GM18505 (cell line): Measurements from ENCODE around the gene TPRA1.
"Not testable (repeated sequence)": the region's sequence is repeated elsewhere in the genome, so short reads cannot be mapped to it uniquely, and the experiment has no call there.

Source experiments
- ATAC-seq: cut with Tn5 transposase; IDR thresholded peaks from one replicate; pipeline ENCODE4 v1.9.1; 2021; ENCODE audit not compliant: unreplicated experiment
- POLR2A ChIP-seq: IDR thresholded peaks from 4 replicates; pipeline ENCODE4 v1.6.1; 2011; ENCODE audit warnings: borderline replicate concordance; ENCODE audit not compliant: insufficient read depth, insufficient read length; ENCODE audit errors: extremely low read depth

Gene TPRA1

DNA sequence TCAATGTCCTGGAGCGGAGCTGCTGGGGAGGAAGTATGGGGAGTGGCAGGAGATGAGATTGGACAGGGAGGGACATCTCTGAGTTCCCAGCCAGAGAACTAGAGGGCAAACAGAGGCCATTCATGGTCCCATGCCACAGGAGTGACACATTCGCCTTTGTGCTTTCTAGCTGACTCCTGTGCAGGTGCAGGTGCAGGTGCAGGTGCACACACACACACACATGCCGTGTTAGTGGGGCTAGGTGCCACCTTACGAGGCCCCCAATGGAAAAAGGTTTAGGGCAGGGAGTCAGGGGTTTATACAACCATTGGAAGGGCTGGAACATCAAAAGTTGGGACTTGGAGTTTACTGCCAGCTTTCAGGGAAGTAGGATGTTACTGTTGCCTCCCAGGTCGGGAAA, 52.0 kb downstream of the TPRA1 start:
- no peak for ATAC-seq
- no peak for TF ChIP-seq POLR2A

DNA sequence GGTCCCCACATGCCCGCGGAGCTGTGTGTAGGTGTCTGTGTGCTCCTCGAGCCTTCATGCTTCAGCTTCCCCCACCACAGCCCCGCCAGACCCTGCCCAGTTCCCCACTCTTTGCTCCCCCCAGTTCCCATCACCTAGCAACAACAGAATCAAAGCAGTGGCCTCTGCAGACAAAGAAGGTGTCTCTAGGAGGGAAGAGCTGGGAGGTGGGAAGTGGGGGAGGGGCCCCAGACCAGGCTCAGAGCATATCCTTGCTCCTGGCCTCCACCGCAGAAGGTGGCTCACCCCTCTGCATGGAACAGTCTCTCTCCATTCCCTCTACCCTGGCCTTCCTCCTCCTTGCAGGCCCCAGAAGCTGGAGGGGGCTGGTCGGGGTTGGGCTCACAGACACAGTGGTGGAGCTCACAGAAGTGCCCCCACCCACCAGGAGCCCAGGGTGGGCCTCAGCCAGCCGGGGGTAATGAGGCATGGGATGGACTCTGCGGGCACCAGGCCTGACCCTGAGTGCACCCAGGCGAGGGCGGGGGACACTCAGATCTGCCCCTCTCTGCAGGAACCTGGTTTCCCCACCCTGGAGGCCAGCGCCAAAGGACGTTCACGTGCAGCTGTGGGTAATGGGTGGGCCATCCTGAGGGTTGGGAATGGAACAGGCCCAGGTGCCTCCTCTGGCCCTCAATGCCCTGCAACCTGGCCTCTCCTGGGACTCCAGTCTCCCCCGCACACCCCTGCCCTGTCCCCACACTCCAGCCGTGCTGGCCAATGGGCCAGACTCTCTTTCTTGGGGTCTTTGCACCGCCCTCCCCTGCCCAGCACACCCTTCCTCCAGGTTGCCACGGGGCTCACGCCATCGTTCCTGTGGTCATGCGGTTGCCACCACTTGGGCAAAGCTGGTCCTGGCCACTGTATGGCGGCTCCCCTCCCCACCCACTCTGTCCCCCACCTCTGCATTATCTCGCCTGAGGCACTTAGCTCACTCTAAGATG, 53.4 kb downstream of the TPRA1 start:
- no peak for ATAC-seq
- no peak for TF ChIP-seq POLR2A

DNA sequence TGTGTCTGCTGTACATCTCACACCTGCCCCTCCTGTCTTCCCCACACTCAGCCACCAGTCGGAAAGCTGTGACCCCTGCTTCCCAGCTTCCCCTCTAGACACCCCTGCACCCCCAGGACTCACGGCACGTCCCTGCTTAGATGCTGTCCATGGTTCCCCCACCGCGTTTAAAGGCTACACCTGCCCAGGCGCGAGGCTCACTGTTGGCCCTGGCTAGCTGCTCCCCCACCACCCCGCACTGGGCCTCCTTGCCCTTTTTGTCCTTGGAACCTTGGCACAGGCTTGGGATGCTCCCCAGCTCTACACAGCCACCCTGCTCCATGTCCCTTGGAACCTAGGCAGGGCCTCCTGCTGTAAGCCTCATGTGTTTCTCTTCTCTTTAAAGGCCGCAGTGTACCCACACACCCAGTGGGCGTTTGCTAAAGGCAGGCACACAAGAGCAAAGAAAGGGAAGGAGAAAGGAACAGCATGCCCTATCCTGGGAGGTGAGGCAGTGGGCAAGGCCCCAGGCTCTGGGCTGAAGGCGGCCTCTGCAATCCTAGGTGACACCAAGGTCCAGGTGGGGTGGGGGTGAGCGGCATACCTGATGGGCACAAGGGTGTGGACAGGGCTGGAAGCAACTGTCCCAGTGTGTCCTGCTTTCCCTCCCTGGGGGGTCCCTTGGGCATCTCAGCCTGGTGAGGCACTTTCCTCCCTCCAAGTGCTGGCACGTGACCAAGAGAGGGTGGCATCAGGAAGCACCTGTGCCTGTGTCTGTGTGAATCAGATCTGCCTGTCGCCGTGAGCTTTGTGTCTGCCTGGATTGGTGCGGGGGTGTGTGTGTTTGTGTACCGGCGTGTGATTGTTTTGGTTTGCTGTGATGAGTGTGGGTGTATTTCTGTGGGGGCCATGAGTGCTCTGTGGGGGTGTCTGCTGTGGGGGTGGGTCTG, 54.4 kb downstream of the TPRA1 start:
- no peak for ATAC-seq
- no peak for TF ChIP-seq POLR2A

DNA sequence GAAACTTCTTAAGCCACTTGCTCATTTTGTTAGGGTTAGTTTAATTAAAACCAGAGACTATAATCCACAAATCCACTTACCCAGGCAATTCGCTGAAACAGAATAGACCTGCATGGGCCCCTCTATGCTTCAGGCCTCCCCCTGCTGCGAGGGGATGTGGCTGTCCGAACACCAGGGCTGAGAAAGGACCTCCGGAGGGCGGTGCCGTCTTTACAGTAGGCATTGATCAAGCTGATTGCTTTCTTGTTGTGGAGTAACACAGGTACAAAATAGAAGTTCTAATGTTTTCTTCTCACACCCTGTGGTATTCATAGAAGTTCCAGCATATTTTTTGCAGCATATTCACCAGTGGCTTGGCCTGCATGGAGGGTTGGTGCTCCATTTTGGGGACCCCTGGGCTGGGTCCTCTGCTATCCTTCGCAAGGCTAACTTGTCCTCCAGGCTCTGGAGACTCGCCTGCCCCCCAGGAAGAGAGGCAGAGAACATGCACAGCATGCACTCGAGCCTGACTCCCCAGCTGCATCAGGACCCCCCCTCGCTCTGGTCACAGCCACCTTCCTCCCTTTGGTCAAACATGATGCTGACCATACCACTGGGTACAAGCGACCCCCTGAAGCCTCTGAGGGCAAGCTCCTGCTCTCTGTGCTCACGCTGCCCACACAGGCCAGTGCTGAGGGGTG, 55.3 kb downstream of the TPRA1 start:
- no peak for ATAC-seq
- TF ChIP-seq POLR2A, result no peak

DNA sequence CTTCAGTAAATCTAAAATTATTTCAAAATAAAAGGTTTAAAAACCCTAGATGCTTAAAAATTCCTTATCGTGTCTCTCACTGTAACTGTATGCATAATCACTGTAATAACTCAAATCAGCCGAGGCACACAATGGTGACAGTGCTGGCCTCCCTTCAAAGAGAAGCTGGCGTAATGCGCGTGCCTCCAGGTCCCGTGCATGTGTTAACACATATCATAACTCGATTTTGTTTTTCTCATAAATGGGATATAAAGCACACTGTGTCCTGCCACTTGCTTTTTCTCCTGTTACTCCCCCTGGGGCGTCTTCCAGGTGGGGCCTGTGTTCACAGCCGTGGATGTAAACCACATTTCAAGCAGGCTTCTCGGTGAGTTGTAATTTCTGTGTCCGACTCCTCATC, 56.0 kb downstream of the TPRA1 start:
- TF ChIP-seq POLR2A, result no peak
- no peak for ATAC-seq

DNA sequence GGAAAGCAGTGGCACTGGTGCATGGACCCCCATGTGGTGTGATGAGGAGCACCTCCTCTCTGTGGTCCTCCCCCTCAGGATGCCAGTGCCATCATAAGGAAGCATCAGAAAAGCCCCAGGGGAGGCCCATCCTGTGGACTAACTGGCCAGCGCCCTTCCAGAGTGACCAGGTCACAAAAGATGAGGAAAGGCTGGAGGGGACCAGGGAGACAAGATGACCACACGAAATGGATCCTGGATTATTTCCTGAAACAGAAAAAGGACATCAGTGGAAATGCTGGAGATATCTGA, 56.4 kb downstream of the TPRA1 start:
- no peak for ATAC-seq
- no peak for TF ChIP-seq POLR2A

DNA sequence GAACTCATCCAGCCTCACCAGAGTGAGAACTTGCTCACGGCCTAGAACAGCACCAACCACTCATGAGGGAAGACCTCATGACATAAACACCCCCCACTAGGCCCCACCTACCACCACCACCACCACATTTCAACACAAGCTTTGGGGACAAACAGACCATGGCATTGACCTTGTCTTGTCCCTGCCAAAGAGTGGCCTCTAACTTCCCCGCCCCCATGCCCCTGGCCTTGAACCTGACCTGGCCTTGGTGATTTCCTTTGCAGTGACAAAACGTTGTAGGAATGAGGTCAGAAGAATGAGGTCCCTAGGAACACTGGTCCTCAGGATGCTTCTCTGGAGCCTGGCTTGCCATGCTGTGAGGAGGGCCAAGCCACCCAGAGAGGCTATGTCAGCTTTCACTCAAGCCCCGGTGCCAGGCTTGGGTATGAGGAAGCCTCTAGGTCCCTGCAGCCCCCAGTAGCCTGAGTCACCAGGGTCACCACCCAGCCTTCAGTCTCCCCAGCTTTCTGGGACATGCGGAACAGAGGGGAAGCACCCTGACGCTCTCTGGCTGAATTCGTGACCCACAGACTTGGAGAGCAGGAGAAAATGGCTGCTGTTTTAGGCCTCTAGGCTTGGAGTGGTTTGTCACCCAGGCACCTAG, 57.9 kb downstream of the TPRA1 start:
- no peak for TF ChIP-seq POLR2A

DNA sequence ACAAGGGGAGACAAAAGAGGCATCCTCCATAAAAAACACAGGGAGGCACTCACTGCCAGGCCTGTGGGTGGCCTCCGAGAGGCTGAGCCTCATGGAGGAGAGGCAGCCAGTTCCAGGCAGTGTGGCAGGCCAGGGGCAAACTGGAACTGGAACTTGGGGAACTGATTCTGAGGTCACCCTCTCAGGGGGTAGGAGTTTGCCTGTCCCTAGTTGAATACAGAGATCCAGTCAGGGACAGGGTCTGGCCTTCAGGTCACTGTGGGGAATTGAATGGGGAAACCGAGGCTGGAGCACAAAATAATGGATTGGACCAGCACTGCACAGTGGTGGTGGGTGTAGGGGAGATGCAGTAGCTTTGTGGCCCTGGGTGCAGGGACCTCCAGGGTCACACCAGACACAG, 58.7 kb downstream of the TPRA1 start:
- TF ChIP-seq POLR2A, result no peak
- no peak for ATAC-seq

More for the DNA sequence above, 57.9 kb downstream of the TPRA1 start:
- no peak for ATAC-seq

DNA sequence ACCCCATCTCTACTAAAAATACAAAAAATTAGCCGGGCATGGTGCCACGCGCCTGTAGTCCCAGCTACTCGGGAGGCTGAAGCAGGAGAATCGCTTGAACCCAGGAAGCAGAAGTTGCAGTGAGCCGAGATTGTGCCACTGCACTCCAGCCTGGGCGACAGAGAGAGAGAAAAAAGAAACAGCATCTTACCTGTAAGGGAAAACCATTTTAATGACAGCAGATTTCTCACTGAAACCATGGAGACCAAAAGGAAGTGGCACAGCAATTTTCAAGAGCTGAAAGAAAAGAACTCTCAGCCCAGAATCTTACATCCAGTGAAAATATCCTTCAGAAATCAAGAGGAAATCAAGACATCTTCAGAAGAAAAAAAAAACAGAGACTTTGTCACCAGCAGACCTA, 59.7 kb downstream of the TPRA1 start:
- not testable (repeated sequence) for ATAC-seq

DNA sequence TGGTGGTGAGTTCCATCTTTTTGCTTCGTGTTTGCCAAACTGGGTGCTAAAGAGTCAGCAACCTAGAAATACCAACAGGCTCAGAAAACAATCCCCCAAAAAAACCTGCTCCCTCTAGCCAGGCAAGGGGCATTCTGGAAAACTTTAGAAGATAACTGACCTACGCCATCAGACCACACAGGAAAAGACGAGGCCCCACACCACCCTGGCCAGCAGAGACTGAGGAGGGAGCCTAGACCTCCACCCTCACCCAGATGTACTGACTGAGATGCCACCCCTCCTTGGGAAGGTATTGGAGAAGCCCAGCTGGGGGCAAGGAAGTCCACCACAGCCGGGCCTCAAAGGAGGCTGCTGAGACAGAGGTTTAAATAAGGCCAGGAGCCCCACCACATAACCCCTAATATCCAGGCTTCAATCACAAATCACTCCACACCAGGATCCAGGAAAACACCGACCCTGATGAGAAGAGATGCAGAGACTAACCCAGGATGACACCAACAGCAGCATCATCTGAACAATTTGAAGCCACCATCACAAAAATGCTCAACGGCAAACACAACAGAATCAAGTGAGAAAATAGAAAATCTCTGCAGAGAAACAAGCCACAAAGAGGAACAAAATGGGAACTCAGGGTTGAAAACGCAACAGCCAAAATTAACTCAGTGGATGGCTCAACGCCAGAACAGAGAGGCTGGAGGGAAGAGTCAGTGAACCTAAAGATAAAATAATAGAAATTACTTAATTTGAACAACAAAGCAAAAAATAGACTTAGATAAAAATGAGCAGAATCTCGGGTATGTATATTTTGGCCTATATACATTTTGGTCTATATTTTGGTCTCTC, 61.0 kb downstream of the TPRA1 start:
- no peak for ATAC-seq
- no peak for TF ChIP-seq POLR2A

DNA sequence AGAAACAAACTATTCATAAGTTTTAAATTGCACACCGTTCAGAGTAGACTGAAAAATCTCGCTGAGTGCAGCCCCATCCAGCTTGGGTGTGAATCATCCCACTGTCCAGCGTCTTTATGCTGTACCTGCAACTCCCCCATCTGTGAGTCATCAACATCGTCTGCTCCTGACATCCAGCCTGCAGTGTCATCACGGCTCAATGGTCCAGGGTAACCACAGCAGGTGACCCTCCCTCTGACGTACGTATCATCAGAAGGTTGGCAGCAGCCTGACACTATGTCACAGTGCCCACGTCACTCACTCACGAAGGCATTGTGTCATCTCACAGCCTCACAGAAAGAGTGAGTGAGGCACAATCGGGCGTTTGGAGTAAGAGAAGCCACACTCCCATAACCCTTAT, 65.2 kb downstream of the TPRA1 start:
- TF ChIP-seq POLR2A, result no peak
- ATAC-seq, result no peak

DNA sequence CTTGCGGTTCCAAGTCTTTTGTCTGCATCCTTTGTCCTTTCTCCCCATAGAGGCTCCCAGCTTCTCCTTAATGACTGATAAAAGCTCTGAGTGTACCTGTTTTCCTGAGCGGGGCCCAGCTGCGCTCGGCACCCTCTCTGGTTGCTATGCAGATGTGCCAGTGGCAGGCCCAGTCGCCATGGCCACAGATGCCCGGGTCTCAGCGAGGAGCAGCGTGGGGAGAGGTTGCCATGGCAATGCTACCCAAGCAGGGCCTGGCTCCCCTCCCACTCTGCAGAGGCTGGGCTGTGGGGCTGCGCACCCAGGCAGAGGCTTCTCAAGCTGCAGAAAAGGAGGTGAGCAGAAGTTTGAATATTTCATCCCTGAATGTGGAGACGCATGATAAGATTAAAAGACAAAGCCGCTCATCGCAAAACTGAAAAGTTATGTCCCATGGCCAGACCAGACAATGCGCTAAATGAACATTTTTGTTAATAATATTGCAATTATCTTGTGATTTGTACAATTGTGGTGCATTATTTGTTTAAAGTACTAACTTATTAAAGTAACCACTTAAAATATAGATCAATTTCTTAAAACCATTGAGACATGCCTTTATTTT, 66.1 kb downstream of the TPRA1 start:
- no peak for ATAC-seq
- no peak for TF ChIP-seq POLR2A
